Activated naive CD8-positive, alpha-beta T cell treated with anti-CD3 and anti-CD28 coated beads, Interleukin-2, amount 10 ng/mL, durations not matched to agents 7 days and 5 days (primary cell): ENCODE measurements around the gene ZNF236. TPM values are rescaled to one million over a fixed set of nuclear protein-coding genes. Genes with fewer than 3 reads are reported as not detected.

Experiments used
- ATAC-seq: fragments of 150-1000 bp; cut with Tn5 transposase; one replicate; pipeline ENCODE4 v1.10.0; 2021; ENCODE audit warnings: low read depth, moderate library complexity
- POLR2A ChIA-PET: fragments of 350-600 bp; sonication (Branson Sonifier 250); formaldehyde crosslinking; loops from one replicate; lab custom pipeline; 2021; ENCODE audit warnings: antibody characterized with exemption; lab: Charles Lee
- DNase-seq: peaks from one replicate; pipeline ENCODE4 v3.0.0; 2021
- H3K27ac Mint-ChIP-seq: one replicate; pipeline ENCODE4 v1.8.0; 2022; ENCODE audit warnings: mild to moderate bottlenecking, mixed read lengths
- H3K27me3 Mint-ChIP-seq: one replicate; pipeline ENCODE4 v1.8.0; 2022; ENCODE audit warnings: mild to moderate bottlenecking, moderate library complexity, mixed read lengths
- H3K36me3 Mint-ChIP-seq: one replicate; pipeline ENCODE4 v1.8.0; 2021; ENCODE audit warnings: mild to moderate bottlenecking, mixed read lengths
- H3K4me1 Mint-ChIP-seq: one replicate; pipeline ENCODE4 v1.8.0; 2021; ENCODE audit warnings: mixed read lengths
- H3K4me3 Mint-ChIP-seq: one replicate; pipeline ENCODE4 v1.8.0; 2022; ENCODE audit warnings: mild to moderate bottlenecking, moderate library complexity, mixed read lengths
- H3K9me3 Mint-ChIP-seq: one replicate; pipeline ENCODE4 v1.8.0; 2021; ENCODE audit warnings: mixed read lengths
- total RNA-seq, 2 experiments: library from RNA; stranded (reverse); gene quantifications; one replicate each; pipeline ENCODE4 v1.2.3, GENCODE V29; 2021

The ZNF236 gene
- total RNA-seq, 2 experiments from 2014 or later: 23.7 to 25.5 TPM

DNA sequence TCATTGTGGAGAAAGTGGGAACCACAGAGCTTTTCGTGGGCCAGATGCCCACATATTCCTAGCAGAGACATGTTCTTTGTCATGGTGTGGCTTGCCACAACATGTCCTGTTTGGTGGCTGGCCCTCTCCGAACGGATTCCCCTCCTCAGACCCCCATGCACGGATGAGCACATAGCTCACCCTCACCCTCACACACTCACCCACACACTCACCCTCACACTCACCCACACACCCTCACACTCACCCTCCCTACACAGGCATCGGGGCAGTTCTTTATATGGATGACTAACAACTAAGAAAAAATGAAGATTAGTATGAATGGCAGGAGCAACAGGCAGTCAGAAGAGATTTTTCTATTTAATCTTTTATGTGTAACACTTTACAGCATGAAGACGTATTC is 149.9 kb downstream of the ZNF236 start:
- Mint-ChIP-seq H3K27ac (no peak overlapping the region), H3K27me3 (no peaks in the 10 kb centered on the region), H3K4me1 (peaks cover 3% of the 10 kb centered on the region), H3K9me3 (no peaks in the 10 kb centered on the region), H3K36me3 (peaks cover 1% of the 10 kb centered on the region), H3K4me3 (no peak overlapping the region)
- POLR2A ChIA-PET: no interaction called here
- ATAC-seq (no peak), DNase-seq (no peak)

DNA sequence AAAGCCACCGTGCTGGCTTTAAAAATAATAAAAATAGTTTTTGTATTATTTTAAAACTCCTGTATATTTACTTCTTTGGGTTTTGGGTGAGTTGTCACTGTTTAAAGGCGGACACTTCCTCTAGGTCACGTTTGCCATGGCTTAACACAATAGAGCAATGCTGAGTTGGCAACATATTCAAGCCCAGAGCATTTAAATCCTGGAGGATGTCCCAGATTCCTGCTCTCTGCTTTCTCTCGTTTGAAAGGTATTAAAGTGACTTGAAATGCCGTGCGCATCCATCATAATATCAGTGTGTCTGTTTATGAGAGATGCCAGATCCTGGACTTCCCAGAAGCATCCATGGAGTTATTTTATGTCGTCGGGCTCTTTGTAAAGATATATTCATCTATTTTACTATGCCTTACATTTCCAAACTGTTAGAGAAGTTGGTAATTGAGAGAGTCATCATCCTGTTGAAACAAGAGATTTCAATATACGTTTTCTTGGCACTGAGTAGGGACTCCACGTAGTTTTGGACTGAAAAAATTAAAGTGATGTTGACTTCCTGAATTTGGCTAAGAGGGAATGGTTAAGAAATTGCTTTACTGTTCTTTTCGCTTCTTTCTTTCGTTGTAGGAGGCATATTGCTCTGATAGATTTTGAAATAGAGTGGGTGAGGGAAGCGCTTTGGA is 150.6 kb downstream of the ZNF236 start:
- H3K36me3 Mint-ChIP-seq: peaks cover 1% of the 10 kb centered on the region
- ATAC-seq: no peak
- H3K27ac Mint-ChIP-seq: no peak overlapping the region
- no peaks in the 10 kb centered on the region for H3K27me3 Mint-ChIP-seq
- POLR2A ChIA-PET: no interaction called here
- no peak for DNase-seq
- H3K4me3 Mint-ChIP-seq: no peak overlapping the region
- no peaks in the 10 kb centered on the region for H3K9me3 Mint-ChIP-seq
- peaks cover 3% of the 10 kb centered on the region for H3K4me1 Mint-ChIP-seq

GRCh38 chr18:76973520-76974266 is 151.3 kb downstream of the ZNF236 start:
- no peaks in the 10 kb centered on the region for H3K27me3 Mint-ChIP-seq
- ATAC-seq (no peak), DNase-seq (no peak)
- no peak overlapping the region for H3K27ac Mint-ChIP-seq
- no peaks in the 10 kb centered on the region for H3K9me3 Mint-ChIP-seq
- peaks cover 1% of the 10 kb centered on the region for H3K36me3 Mint-ChIP-seq
- no peak overlapping the region for H3K4me3 Mint-ChIP-seq
- peaks cover 3% of the 10 kb centered on the region for H3K4me1 Mint-ChIP-seq
- POLR2A ChIA-PET: no interaction called here

DNA sequence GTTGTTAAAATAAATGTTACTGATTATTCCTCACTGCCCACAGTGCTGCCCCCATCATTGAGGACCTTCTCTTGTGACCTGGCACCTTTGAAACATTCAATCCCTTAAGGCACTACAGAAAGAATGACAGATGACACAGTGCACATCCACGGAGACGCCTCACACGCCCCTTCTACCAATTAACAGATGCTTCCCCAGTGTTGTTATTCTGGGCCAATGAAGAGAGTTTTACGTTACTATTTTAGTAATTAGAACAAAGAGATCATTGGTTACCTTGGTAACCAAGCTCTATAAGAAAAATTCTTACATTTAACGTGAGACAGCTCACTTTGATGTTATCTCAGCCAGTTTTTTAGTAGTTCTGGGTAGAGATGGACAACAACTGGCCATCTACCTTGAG is 152.0 kb downstream of the ZNF236 start:
- ATAC-seq: no peak
- no peak for DNase-seq
- Mint-ChIP-seq H3K27me3 (no peaks in the 10 kb centered on the region), H3K36me3 (no peaks in the 10 kb centered on the region), H3K27ac (no peak overlapping the region), H3K4me1 (peaks cover 3% of the 10 kb centered on the region), H3K4me3 (no peak overlapping the region), H3K9me3 (no peaks in the 10 kb centered on the region)
- POLR2A ChIA-PET: no interaction called here

DNA sequence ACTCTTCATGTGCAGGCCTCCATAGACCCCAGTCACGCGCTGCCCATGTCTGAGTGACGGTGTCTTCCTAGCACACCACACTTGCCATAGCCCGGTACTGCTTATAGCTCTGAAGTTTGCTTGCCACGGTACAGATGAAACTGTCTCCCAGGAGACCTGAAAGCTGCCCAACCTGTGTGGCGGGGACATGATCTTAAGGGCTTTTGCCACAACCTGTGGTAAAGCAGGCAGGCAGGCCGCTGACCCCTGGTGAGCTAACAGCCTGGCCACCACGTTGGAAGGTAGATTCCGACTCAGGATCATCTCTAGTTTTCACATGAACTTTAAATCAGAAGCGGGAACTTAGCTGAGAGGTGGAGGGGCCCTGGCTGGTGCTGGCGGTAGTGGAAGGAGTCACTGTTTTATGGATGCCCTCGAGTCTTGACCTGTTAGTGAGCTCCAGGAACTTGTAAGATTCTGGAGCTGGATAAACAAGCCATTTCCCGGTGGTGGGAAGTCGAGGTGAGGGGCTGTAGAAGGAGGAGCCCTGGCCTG is 153.3 kb downstream of the ZNF236 start:
- Mint-ChIP-seq H3K27ac (no peak overlapping the region), H3K4me1 (peaks cover 3% of the 10 kb centered on the region), H3K27me3 (no peaks in the 10 kb centered on the region), H3K36me3 (no peaks in the 10 kb centered on the region), H3K9me3 (no peaks in the 10 kb centered on the region), H3K4me3 (no peak overlapping the region)
- DNase-seq: no peak
- POLR2A ChIA-PET: no interaction called here
- ATAC-seq: no peak

DNA sequence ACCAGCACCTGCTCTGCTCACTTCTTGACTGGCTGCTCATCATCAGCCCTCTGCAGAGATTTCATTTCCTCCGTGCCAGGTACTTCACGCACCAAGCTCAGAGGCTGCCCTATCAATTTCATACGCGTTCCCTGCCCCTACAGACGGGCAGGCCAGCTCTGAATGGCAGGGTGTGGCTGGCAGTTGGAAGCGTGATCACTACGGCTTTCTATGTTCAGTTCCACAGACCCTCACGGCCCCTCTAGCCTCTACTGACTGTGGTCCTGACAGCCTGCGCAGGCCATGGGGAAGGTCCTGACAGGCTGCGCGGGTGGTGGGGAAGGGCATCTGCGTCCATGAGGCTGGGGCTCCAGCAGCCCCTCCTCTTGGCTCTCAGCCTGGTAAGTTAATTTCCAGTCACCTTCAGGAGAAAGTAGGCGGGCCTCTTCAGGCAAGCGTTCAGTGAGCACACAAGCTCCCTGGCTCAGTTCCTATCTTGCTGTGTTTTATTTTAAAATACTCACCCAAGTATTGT is 154.8 kb downstream of the ZNF236 start:
- no peak for ATAC-seq
- Mint-ChIP-seq H3K27ac (no peak overlapping the region), H3K9me3 (no peaks in the 10 kb centered on the region), H3K36me3 (no peaks in the 10 kb centered on the region), H3K4me3 (no peak overlapping the region), H3K27me3 (no peaks in the 10 kb centered on the region), H3K4me1 (no peaks in the 10 kb centered on the region)
- DNase-seq: no peak
- POLR2A ChIA-PET: interaction anchor here (0.6 kb wide), 1 partner anchor 55 kb away, joined by 6 read pairs; no protein-coding TSS in a partner anchor

- no peak overlapping the region for H3K27ac Mint-ChIP-seq
- H3K36me3 Mint-ChIP-seq: no peaks in the 10 kb centered on the region
- no peak overlapping the region for H3K4me3 Mint-ChIP-seq
- H3K9me3 Mint-ChIP-seq: no peaks in the 10 kb centered on the region
- POLR2A ChIA-PET: interaction anchor here (0.6 kb wide), 1 partner anchor 56 kb away, joined by 6 read pairs; no protein-coding TSS in a partner anchor
- ATAC-seq: no peak
- DNase-seq: no peak
- H3K4me1 Mint-ChIP-seq: no peaks in the 10 kb centered on the region
- no peaks in the 10 kb centered on the region for H3K27me3 Mint-ChIP-seq
Observed at GRCh38 chr18:76977684-76978232, 155.4 kb downstream of the ZNF236 start.

GRCh38 chr18:76978616-76979015 is 156.3 kb downstream of the ZNF236 start:
- Mint-ChIP-seq H3K4me3 (no peak overlapping the region), H3K36me3 (no peaks in the 10 kb centered on the region), H3K27ac (no peak overlapping the region), H3K4me1 (peaks cover 4% of the 10 kb centered on the region), H3K27me3 (no peaks in the 10 kb centered on the region), H3K9me3 (no peaks in the 10 kb centered on the region)
- ATAC-seq: no peak
- POLR2A ChIA-PET: no interaction called here
- DNase-seq: no peak

DNA sequence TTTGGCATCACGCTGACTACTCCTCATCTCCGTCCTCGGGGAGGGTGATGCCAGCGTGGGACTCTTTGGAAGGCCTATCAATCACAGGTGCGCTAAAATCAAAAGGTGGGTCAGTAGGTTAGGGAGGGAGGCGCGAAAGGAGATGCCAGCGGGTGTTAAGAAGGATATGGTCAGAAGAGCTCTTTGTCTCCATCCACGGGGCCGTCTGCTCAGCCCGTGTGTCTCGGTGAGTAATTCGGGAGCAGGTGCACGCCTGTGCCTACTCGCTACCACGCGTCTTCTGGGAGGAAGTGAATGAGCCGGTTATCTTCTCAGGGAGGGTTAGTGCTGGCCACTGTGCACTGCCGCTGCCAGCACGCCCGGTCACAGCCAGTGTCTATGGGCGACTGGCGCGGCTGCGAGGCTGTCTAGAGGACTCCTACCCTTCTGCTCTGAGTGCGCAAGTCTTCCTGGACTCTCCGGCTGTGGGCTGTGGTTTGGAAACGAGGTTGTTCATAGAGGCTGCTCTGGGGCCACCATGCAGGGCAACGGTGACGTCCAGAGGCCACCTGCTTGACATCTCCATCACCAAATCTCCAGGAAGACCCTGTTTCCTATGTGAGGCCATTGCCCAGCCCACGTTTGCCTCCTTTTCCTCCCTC is 156.9 kb downstream of the ZNF236 start:
- Mint-ChIP-seq H3K27ac (no peak overlapping the region), H3K4me1 (peaks cover 4% of the 10 kb centered on the region), H3K4me3 (no peak overlapping the region), H3K36me3 (no peaks in the 10 kb centered on the region), H3K27me3 (no peaks in the 10 kb centered on the region), H3K9me3 (no peaks in the 10 kb centered on the region)
- POLR2A ChIA-PET: no interaction called here
- no peak for ATAC-seq
- DNase-seq: no peak

DNA sequence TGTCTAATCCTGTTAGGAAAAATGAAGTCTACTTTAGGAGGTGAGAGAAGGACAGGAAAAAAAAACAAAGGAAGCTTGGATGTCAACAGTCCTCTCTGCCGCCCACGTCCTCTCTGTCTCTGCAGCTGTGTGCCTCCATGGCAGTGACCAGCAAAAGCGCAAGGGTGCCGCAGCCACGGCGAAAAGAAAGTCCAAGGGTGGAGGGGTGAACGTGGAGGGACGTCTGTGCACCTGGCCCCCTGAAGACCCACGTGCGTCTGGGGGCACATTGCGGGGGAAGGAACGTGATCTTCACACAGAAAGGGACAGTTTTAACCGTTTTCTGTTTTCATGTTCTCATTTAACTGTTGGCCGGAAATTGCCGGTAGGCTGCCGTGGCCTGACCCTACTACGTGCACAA is 157.5 kb downstream of the ZNF236 start:
- Mint-ChIP-seq H3K27ac (no peak overlapping the region), H3K27me3 (no peaks in the 10 kb centered on the region), H3K9me3 (no peaks in the 10 kb centered on the region), H3K4me1 (peaks cover 4% of the 10 kb centered on the region), H3K36me3 (no peaks in the 10 kb centered on the region), H3K4me3 (no peak overlapping the region)
- ATAC-seq: no peak
- POLR2A ChIA-PET: no interaction called here
- DNase-seq: no peak

GRCh38 chr18:76980663-76981395 is 158.5 kb downstream of the ZNF236 start:
- Mint-ChIP-seq H3K27ac (no peak overlapping the region), H3K4me1 (peaks cover 4% of the 10 kb centered on the region), H3K4me3 (no peak overlapping the region), H3K36me3 (no peaks in the 10 kb centered on the region), H3K9me3 (no peaks in the 10 kb centered on the region), H3K27me3 (no peaks in the 10 kb centered on the region)
- POLR2A ChIA-PET: no interaction called here
- ATAC-seq (no peak), DNase-seq (no peak)

- POLR2A ChIA-PET: no interaction called here
- DNase-seq: no peak
Observed at GRCh38 chr18:76981396-76981968, 159.1 kb downstream of the ZNF236 start.

More at GRCh38 chr18:76981396-76981968, 159.1 kb downstream of the ZNF236 start:
- Mint-ChIP-seq H3K4me1 (peaks cover 4% of the 10 kb centered on the region), H3K36me3 (no peaks in the 10 kb centered on the region), H3K27me3 (no peaks in the 10 kb centered on the region), H3K27ac (no peak overlapping the region), H3K4me3 (no peak overlapping the region), H3K9me3 (no peaks in the 10 kb centered on the region)
- ATAC-seq: no peak
